CD14-positive monocyte (primary cell): ENCODE data around the gene RFNG. TPM values are rescaled to one million over a fixed set of nuclear protein-coding genes. Genes with fewer than 3 reads are reported as not detected.
"Not testable (repeated sequence)": the region's sequence is repeated elsewhere in the genome, so short reads cannot be mapped to it uniquely, and the experiment has no call there.

Source experiments
- DNase-seq, 3 donors: peaks; one replicate each; pipeline ENCODE4 v3.0.0-alpha.2; 2011 to 2022
- H2AFZ ChIP-seq: 2 replicates; pipeline ENCODE4 v1.6.0; 2012; ENCODE audit warnings: mild to moderate bottlenecking, low read depth, low read length, inconsistent platforms; ENCODE audit not compliant: insufficient read depth, poor library complexity, severe bottlenecking
- H3K27ac ChIP-seq, 2 donors: 1 replicate in 1 of 2; 2 replicates in 1 of 2; pipeline ENCODE4 v1.5.1; 2012 to 2013; ENCODE audit warnings: low read length in 2 of 2, control low read depth in 1 of 2, inconsistent platforms in 1 of 2, low read depth in 1 of 2, mild to moderate bottlenecking in 1 of 2
- H3K27me3 ChIP-seq, 2 donors: one replicate each; pipeline versions ENCODE4 v1.6.0 to v1.6.1; 2011 to 2013; ENCODE audit warnings: low read length in 2 of 2; ENCODE audit not compliant: control insufficient read depth in 2 of 2, insufficient read depth in 2 of 2
- H3K36me3 ChIP-seq, 2 donors: replicated peaks in 1 of 2; 1 replicate in 1 of 2; 2 replicates in 1 of 2; pipeline versions ENCODE4 v1.5.1 to v1.6.1; 2012 to 2013; ENCODE audit warnings: low read length in 2 of 2, control low read depth in 1 of 2, inconsistent platforms in 1 of 2, mild to moderate bottlenecking in 1 of 2; ENCODE audit not compliant: insufficient read depth in 2 of 2, control insufficient read depth in 1 of 2
- H3K4me1 ChIP-seq, 2 donors: 1 replicate in 1 of 2; 2 replicates in 1 of 2; pipeline versions ENCODE4 v1.5.1 to v1.6.1; 2012 to 2013; ENCODE audit warnings: low read length in 2 of 2, control low read depth in 1 of 2, inconsistent platforms in 1 of 2, mild to moderate bottlenecking in 1 of 2, moderate library complexity in 1 of 2; ENCODE audit not compliant: insufficient read depth in 2 of 2, control insufficient read depth in 1 of 2
- H3K4me2 ChIP-seq: replicated peaks from 2 replicates; pipeline ENCODE3; 2012; ENCODE audit warnings: low read length, moderate library complexity, mild to moderate bottlenecking; ENCODE audit not compliant: poor library complexity, severe bottlenecking; ENCODE audit errors: extremely low read depth
- H3K4me3 ChIP-seq, 3 experiments: fragments of 200-600 bp in 1 of 3; sonication (generic) in 1 of 3; replicated peaks in 1 of 3; 1 replicate in 2 of 3; 2 replicates in 1 of 3; pipeline ENCODE4 v1.5.1; 2011 to 2013; ENCODE audit warnings: low read length in 3 of 3, mild to moderate bottlenecking in 3 of 3, control low read depth in 2 of 3, low read depth in 2 of 3, inconsistent platforms in 1 of 3, moderate library complexity in 1 of 3
- H3K79me2 ChIP-seq: 2 replicates; pipeline ENCODE4 v1.6.0; 2012; ENCODE audit warnings: mild to moderate bottlenecking, control low read depth, inconsistent platforms, low read length, moderate library complexity; ENCODE audit not compliant: insufficient read depth
- H3K9ac ChIP-seq: 2 replicates; pipeline ENCODE4 v1.6.0; 2017; ENCODE audit warnings: low read length, mild to moderate bottlenecking; ENCODE audit not compliant: insufficient read depth, poor library complexity, severe bottlenecking
- H3K9me3 ChIP-seq, 2 donors: replicated peaks in 1 of 2; 1 replicate in 1 of 2; 2 replicates in 1 of 2; pipeline versions ENCODE4 v1.5.1 to v1.6.1; 2012 to 2013; ENCODE audit warnings: low read length in 2 of 2, control low read depth in 1 of 2; ENCODE audit not compliant: control insufficient read depth in 1 of 2, insufficient read depth in 1 of 2
- H4K20me1 ChIP-seq: 2 replicates; pipeline ENCODE4 v1.6.0; 2012; ENCODE audit warnings: mild to moderate bottlenecking, low read length, control low read depth, moderate library complexity; ENCODE audit not compliant: insufficient read depth
- H3K27ac Mint-ChIP-seq, 7 donors: one replicate each; pipeline ENCODE4 v1.8.0; 2020; ENCODE audit warnings: mild to moderate bottlenecking in 7 of 7, mixed read lengths in 7 of 7, moderate library complexity in 6 of 7, inconsistent platforms in 2 of 7
- H3K27me3 Mint-ChIP-seq, 3 donors: one replicate each; pipeline ENCODE4 v1.8.0; 2021 to 2022; ENCODE audit warnings: low read depth in 3 of 3, mild to moderate bottlenecking in 3 of 3, mixed read lengths in 3 of 3, moderate library complexity in 3 of 3, inconsistent platforms in 1 of 3
- H3K36me3 Mint-ChIP-seq, 2 donors: one replicate each; pipeline ENCODE4 v1.8.0; 2020; ENCODE audit warnings: mixed read lengths in 2 of 2, inconsistent platforms in 1 of 2, mild to moderate bottlenecking in 1 of 2
- H3K4me1 Mint-ChIP-seq: one replicate; pipeline ENCODE4 v1.8.0; 2020; ENCODE audit warnings: mild to moderate bottlenecking, mixed read lengths
- H3K4me3 Mint-ChIP-seq, 2 donors: one replicate each; pipeline ENCODE4 v1.8.0; 2020; ENCODE audit warnings: mild to moderate bottlenecking in 2 of 2, mixed read lengths in 2 of 2, moderate library complexity in 1 of 2
- H3K9me3 Mint-ChIP-seq, 7 donors: one replicate each; pipeline ENCODE4 v1.8.0; 2020 to 2022; ENCODE audit warnings: mixed read lengths in 7 of 7, mild to moderate bottlenecking in 6 of 7, moderate library complexity in 6 of 7, inconsistent platforms in 2 of 7
- WGBS: methylation state at CpG from one replicate; pipeline ENCODE4 v1.1.5; 2013; ENCODE audit warnings: missing lambda C conversion rate; ENCODE audit not compliant: insufficient coverage; 5-methylcytosine and 5-hydroxymethylcytosine counted together
- intact Hi-C, 2 donors: fragments of 100-400 bp; cut with micrococcal nuclease; formaldehyde crosslinking; loops; one replicate each; pipeline versions ENCODE4 v1.15.0 to v1.15.1; 2023
- polyA plus RNA-seq, 3 donors: library from polyadenylated mRNA; depleted of rRNA in 1 of 3; unstranded in 2 of 3; stranded (reverse) in 1 of 3; fragments of 300-500 nt in 2 of 3; fragments of >200 nt in 1 of 3; fragmentation: Illumina TruSeq in 2 of 3; gene quantifications; 1 replicate in 2 of 3; 2 replicates in 1 of 3; pipeline ENCODE4 v1.2.3, GENCODE V29; 2012 to 2021
- TF ChIP-seq, protein P1 (sequence below): fragments of 200-600 bp; IDR thresholded peaks from one replicate; pipeline ENCODE4 v1.8.0; 2022; ENCODE audit warnings: antibody characterized with exemption, mild to moderate bottlenecking

Gene RFNG
- polyA plus RNA-seq, 3 donors, result 1.5 to 32.4 (median 4.1) TPM

DNA sequence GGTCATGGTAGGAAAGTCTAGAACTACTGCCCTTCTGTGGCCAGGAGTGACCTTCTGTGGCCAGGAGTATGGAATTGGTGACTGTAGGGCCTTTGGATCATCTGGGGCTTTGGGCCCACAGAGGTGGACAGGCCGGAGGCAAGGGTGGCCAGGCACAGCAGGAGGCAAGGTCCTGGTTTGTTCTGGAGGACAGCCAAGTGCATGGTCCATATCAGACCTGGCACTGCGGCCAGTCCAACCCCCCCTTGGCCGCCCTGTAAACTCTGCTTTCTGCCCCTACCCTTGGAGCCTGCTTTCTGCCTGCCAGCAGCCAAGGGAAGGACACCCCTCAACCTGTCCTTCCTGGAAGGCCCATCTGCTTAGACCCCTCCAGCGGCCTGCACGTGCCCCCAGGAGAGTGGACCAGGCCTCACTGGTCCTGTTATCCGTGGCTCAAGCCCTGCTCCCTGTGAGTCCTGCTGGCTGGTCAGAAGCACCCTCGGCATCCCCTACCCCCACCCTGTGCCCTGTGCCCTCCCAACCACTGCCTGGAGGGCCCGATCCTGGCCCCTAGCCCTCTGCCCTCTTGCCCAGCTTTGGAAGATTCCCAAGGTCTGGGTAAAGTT, 11.8 kb downstream of the RFNG start:
- Mint-ChIP-seq H3K4me1 (peaks cover 33% of the 10 kb centered on the region), H3K9me3 (peaks cover 0 to 2% (median 0%) of the 10 kb centered on the region in 7 donors), H3K27me3 (peaks cover 1 to 6% (median 4%) of the 10 kb centered on the region in 3 donors), H3K27ac (peak overlapping the region in 2 of 7 donors; percentile 41 to 65), H3K4me3 (no peak overlapping the region), H3K36me3 (peaks cover 10% of the 10 kb centered on the region in 2 donors)
- H3K9me3 ChIP-seq, result no peaks in the 10 kb centered on the region
- peaks cover 3% of the 10 kb centered on the region for H3K79me2 ChIP-seq
- H3K4me1 ChIP-seq, result peaks cover 26 to 36% of the 10 kb centered on the region in 2 donors
- H2AFZ ChIP-seq, result no peak overlapping the region
- DNase-seq, result no peak
- WGBS, result 100% methylated on average over 8 of the region's 8 CpGs
- peaks cover 0 to 7% of the 10 kb centered on the region in 2 donors for H3K36me3 ChIP-seq
- H4K20me1 ChIP-seq, result peaks cover 11% of the 10 kb centered on the region
- H3K4me2 ChIP-seq, result no peak overlapping the region
- intact Hi-C loops, result loop anchor here (5.0 to 10.0 kb wide), 4 partner anchors 55 to 415 kb away; partner anchors contain the start of genes CYBC1 (in 1 of the 2), FASN (in 1 of the 2), NARF (in 1 of the 2) and SLC25A10 (in 1 of the 2)
- H3K4me3 ChIP-seq, result no peak overlapping the region
- H3K27me3 ChIP-seq, result no peaks in the 10 kb centered on the region
- no peak overlapping the region for H3K9ac ChIP-seq
- TF ChIP-seq, protein P1, sequence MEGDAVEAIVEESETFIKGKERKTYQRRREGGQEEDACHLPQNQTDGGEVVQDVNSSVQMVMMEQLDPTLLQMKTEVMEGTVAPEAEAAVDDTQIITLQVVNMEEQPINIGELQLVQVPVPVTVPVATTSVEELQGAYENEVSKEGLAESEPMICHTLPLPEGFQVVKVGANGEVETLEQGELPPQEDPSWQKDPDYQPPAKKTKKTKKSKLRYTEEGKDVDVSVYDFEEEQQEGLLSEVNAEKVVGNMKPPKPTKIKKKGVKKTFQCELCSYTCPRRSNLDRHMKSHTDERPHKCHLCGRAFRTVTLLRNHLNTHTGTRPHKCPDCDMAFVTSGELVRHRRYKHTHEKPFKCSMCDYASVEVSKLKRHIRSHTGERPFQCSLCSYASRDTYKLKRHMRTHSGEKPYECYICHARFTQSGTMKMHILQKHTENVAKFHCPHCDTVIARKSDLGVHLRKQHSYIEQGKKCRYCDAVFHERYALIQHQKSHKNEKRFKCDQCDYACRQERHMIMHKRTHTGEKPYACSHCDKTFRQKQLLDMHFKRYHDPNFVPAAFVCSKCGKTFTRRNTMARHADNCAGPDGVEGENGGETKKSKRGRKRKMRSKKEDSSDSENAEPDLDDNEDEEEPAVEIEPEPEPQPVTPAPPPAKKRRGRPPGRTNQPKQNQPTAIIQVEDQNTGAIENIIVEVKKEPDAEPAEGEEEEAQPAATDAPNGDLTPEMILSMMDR, result no peak
- H3K27ac ChIP-seq, result no peak overlapping the region

DNA sequence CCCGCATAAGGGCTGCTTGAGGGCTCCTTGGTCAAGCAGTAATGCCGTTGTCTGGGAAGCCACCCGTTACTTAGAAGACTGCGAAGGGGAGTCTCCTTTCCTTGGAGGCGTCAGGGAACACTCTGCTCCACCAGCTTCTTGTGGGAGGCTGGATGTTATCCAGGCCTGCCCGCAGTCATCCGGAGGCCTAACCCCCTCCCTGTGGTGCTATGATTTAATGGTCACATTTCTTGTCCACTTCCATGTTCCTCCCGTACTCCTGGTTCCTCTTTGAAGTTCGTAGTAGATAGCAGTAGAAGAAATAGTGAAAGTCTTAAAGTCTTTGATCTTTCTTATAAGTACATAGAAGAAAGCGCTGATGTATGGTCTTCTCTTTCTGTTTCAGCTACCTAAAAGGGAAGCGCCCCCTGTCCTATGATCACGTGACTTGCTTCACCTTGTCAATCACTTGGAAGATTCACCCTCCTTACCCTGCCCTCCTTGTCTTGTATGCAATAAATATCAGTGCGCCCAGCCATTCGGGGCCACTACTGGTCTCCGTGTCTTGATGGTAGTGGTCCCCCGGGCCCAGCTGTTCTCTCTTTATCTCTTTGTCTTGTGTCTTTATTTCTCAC, 12.7 kb downstream of the RFNG start:
- not testable (repeated sequence) for H3K27me3 Mint-ChIP-seq, H3K9me3 Mint-ChIP-seq, H3K4me3 ChIP-seq, H3K4me2 ChIP-seq, H3K27ac ChIP-seq, H3K9ac ChIP-seq, H3K27me3 ChIP-seq, DNase-seq, H3K36me3 ChIP-seq, H3K79me2 ChIP-seq, H3K9me3 ChIP-seq
- H3K4me3 Mint-ChIP-seq, result peak overlapping the region; percentile 12 to 21
- peaks cover 11 to 15% of the 10 kb centered on the region in 2 donors for H3K36me3 Mint-ChIP-seq
- H4K20me1 ChIP-seq, result peaks cover 11% of the 10 kb centered on the region
- H3K27ac Mint-ChIP-seq, result peak overlapping the region in 4 of 7 donors; percentile 3 to 69 (median 56)
- peak overlapping the region; percentile 35 for H2AFZ ChIP-seq
- peaks cover 33% of the 10 kb centered on the region for H3K4me1 Mint-ChIP-seq
- intact Hi-C loops, result loop anchor here (5.0 to 10.0 kb wide), 4 partner anchors 56 to 416 kb away; partner anchors contain the start of genes CYBC1 (in 1 of the 2), FASN (in 1 of the 2), NARF (in 1 of the 2) and SLC25A10 (in 1 of the 2)
- H3K4me1 ChIP-seq, result peaks cover 26 to 36% of the 10 kb centered on the region in 2 donors
- WGBS, result 83% methylated on average over 9 of the region's 16 CpGs
